HL-60 (cell line): ENCODE results near the gene TAS2R41.

Experiments
- DNase-seq, 2 experiments: peaks; one replicate each; pipeline ENCODE4 v3.0.0-alpha.2; 2010 to 2020; ENCODE audit warnings: low read depth in 1 of 2, low spot score in 1 of 2
- H3K27ac ChIP-seq: fragments of 250-450 bp; sonication (Bioruptor Pico); replicated peaks from 2 replicates; pipeline ENCODE4 v1.5.1; 2020; ENCODE audit warnings: mild to moderate bottlenecking, moderate library complexity
- H3K27me3 ChIP-seq: fragments of 250-450 bp; sonication (Bioruptor Pico); 2 replicates; pipeline ENCODE4 v1.5.1; 2021; ENCODE audit warnings: mild to moderate bottlenecking, moderate library complexity; ENCODE audit not compliant: insufficient read depth, poor library complexity, severe bottlenecking
- H3K4me3 ChIP-seq: replicated peaks from 2 replicates; pipeline ENCODE4 v1.5.1; 2011; ENCODE audit warnings: mild to moderate bottlenecking, control low read depth, low read length; ENCODE audit not compliant: insufficient read depth
- CTCF ChIP-seq: IDR thresholded peaks from one replicate; pipeline ENCODE4 v1.5.1; 2011; ENCODE audit warnings: low read length, control low read depth, inconsistent platforms; ENCODE audit not compliant: insufficient read depth
- GABPA ChIP-seq: IDR thresholded peaks from 2 replicates; pipeline ENCODE4 v1.6.1; 2012; ENCODE audit warnings: low read depth
- POLR2AphosphoS5 ChIP-seq: IDR thresholded peaks from 2 replicates; pipeline ENCODE4 v1.6.1; 2012; ENCODE audit warnings: low read depth
- REST ChIP-seq: IDR thresholded peaks from 2 replicates; pipeline ENCODE4 v1.6.1; 2012; ENCODE audit warnings: low read depth; ENCODE audit not compliant: insufficient replicate concordance
- SPI1 ChIP-seq: IDR thresholded peaks from 2 replicates; pipeline ENCODE4 v1.6.1; 2012; ENCODE audit warnings: low read depth, mild to moderate bottlenecking, borderline replicate concordance

TAS2R41 gene

GRCh38 chr7:143492043-143492471 lies 14.4 kb downstream of the TAS2R41 start:
- Histone ChIP-seq H3K27me3 (no peaks in the 10 kb centered on the region), H3K4me3 (no peak overlapping the region), H3K27ac (no peak overlapping the region)
- no peak for TF ChIP-seq POLR2AphosphoS5
- no peak for TF ChIP-seq REST
- TF ChIP-seq CTCF = no peak
- TF ChIP-seq SPI1 = no peak
- TF ChIP-seq GABPA = no peak
- peak in 1 of 2 experiments; percentile 35 for DNase-seq

- Histone ChIP-seq H3K27ac (no peak overlapping the region), H3K4me3 (no peak overlapping the region), H3K27me3 (no peaks in the 10 kb centered on the region)
- no peak for DNase-seq
- TF ChIP-seq POLR2AphosphoS5 (no peak), GABPA (no peak), REST (no peak), SPI1 (no peak), CTCF (no peak)
Measured at GRCh38 chr7:143492799-143493739, 15.4 kb downstream of the TAS2R41 start.

GRCh38 chr7:143493751-143494150 lies 16.1 kb downstream of the TAS2R41 start:
- Histone ChIP-seq H3K27me3 (no peaks in the 10 kb centered on the region), H3K4me3 (no peak overlapping the region), H3K27ac (no peak overlapping the region)
- no peak for TF ChIP-seq GABPA
- no peak for TF ChIP-seq CTCF
- no peak for TF ChIP-seq REST
- no peak for TF ChIP-seq POLR2AphosphoS5
- no peak for TF ChIP-seq SPI1
- DNase-seq = no peak
